GM12878 (cell line): ENCODE measurements around the gene PTPRD. TPM values are rescaled to one million over a fixed set of nuclear protein-coding genes. Genes with fewer than 3 reads are reported as not detected.

ENCODE experiments used
- ATAC-seq: fragments of 200-7000 bp; cut with Tn5 transposase; 3 replicates; pipeline ENCODE4 v1.9.1; 2020; ENCODE audit warnings: mild to moderate bottlenecking, moderate library complexity
- BruUV-seq: library from RNA; stranded (reverse); fragments of 400-500 nt; replicated peaks from 2 replicates; lab custom pipeline; 2021; lab: Mats Ljungman, UMichigan
- CTCF ChIA-PET: fragments of 300-600 bp; sonication (Branson Sonifier 250); formaldehyde crosslinking; extraction: SDS; loops from one replicate; lab custom pipeline; 2021; ENCODE audit warnings: inconsistent platforms; lab: Yijun Ruan, JAX
- POLR2A ChIA-PET: fragments of 350-600 bp; formaldehyde crosslinking; extraction: SDS; loops from one replicate; lab custom pipeline; 2021; ENCODE audit warnings: inconsistent platforms; lab: Charles Lee
- RAD21 ChIA-PET: fragments of 300-600 bp; sonication (Branson Sonifier 250); formaldehyde crosslinking; loops from one replicate; lab custom pipeline; 2023; ENCODE audit warnings: antibody characterized with exemption; ENCODE audit not compliant: unreplicated experiment; lab: Charles Lee
- SMC1A ChIA-PET: fragments of 300-600 bp; sonication (Branson Sonifier 250); formaldehyde crosslinking; loops from one replicate; lab custom pipeline; 2023; ENCODE audit not compliant: unreplicated experiment, uncharacterized antibody; lab: Charles Lee
- DNase-seq: peaks from one replicate; pipeline ENCODE4 v3.0.0-alpha.2; 2011; ENCODE audit warnings: low read depth, low spot score
- FAIRE-seq: peaks from 3 replicates; lab custom pipeline; 2011; peaks lifted over from hg19 to GRCh38; lab: Jason Lieb, UNC
- H2AFZ ChIP-seq: 2 replicates; pipeline ENCODE4 v1.6.0; 2011; ENCODE audit warnings: low read depth, low read length, control low read depth; ENCODE audit not compliant: control insufficient read depth
- H3K27ac ChIP-seq: 2 replicates; pipeline ENCODE4 v1.5.1; 2011; ENCODE audit warnings: control low read depth; ENCODE audit not compliant: control insufficient read depth, insufficient read depth
- H3K27me3 ChIP-seq, 2 experiments: replicated peaks in 1 of 2; 2 replicates each; pipeline versions ENCODE4 v1.6.0 to v1.6.1; 2011; ENCODE audit warnings: low read length in 1 of 2; ENCODE audit not compliant: control insufficient read depth in 2 of 2, insufficient read depth in 2 of 2
- H3K36me3 ChIP-seq, 2 experiments: 2 replicates each; pipeline ENCODE4 v1.5.1; 2011; ENCODE audit warnings: low read length in 1 of 2; ENCODE audit not compliant: control insufficient read depth in 2 of 2, insufficient read depth in 2 of 2
- H3K4me1 ChIP-seq: 2 replicates; pipeline ENCODE4 v1.6.1; 2011; ENCODE audit warnings: mild to moderate bottlenecking, low read length, moderate library complexity, mixed read lengths; ENCODE audit not compliant: control insufficient read depth, insufficient read depth
- H3K4me2 ChIP-seq: 2 replicates; pipeline ENCODE4 v1.6.0; 2011; ENCODE audit warnings: control low read depth; ENCODE audit not compliant: control insufficient read depth, insufficient read depth
- H3K4me3 ChIP-seq: fragments of 200-600 bp; sonication (generic); 2 replicates; pipeline ENCODE4 v1.5.1; 2016
- H3K79me2 ChIP-seq: 2 replicates; pipeline ENCODE4 v1.6.0; 2011; ENCODE audit warnings: low read length; ENCODE audit not compliant: control insufficient read depth, insufficient read depth
- H3K9ac ChIP-seq: 2 replicates; pipeline ENCODE4 v1.8.0; 2011; ENCODE audit warnings: low read length, control low read depth, mixed read lengths; ENCODE audit not compliant: control insufficient read depth, insufficient read depth
- H3K9me3 ChIP-seq: replicated peaks from 3 replicates; pipeline ENCODE4 v1.5.1; 2011; ENCODE audit warnings: mild to moderate bottlenecking, low read length; ENCODE audit not compliant: control insufficient read depth, insufficient read depth
- H4K20me1 ChIP-seq: 2 replicates; pipeline ENCODE4 v1.6.0; 2011; ENCODE audit not compliant: control insufficient read depth, insufficient read depth
- E2F8 ChIP-seq: fragments of 450-650 bp; IDR thresholded peaks from 2 replicates; pipeline ENCODE4 v1.6.1; 2018; ENCODE audit warnings: mild to moderate bottlenecking, low read depth, moderate library complexity; ENCODE audit not compliant: partially characterized antibody
- HDAC6 ChIP-seq: fragments of 200-600 bp; sonication (generic); IDR thresholded peaks from one replicate; pipeline ENCODE4 v1.8.0; 2017; ENCODE audit warnings: antibody characterized with exemption; ENCODE audit not compliant: unreplicated experiment
- IKZF2 ChIP-seq, 2 experiments: fragments of 450-650 bp; IDR thresholded peaks; 2 replicates each; pipeline ENCODE4 v1.6.1; 2017; ENCODE audit warnings: mild to moderate bottlenecking in 2 of 2, moderate library complexity in 2 of 2
- IRF5 ChIP-seq: fragments of 450-650 bp; IDR thresholded peaks from 2 replicates; pipeline ENCODE4 v1.6.1; 2017; ENCODE audit warnings: borderline replicate concordance
- LARP7 ChIP-seq: fragments of 450-650 bp; IDR thresholded peaks from 2 replicates; pipeline ENCODE4 v1.6.1; 2017; ENCODE audit warnings: mild to moderate bottlenecking
- NFYB ChIP-seq: IDR thresholded peaks from 2 replicates; pipeline ENCODE4 v1.6.1; 2011; ENCODE audit warnings: low read depth, mild to moderate bottlenecking, low read length, improper control_type of control experiment, moderate library complexity; ENCODE audit not compliant: insufficient read depth
- RELA ChIP-seq: fragments of 450-650 bp; IDR thresholded peaks from 2 replicates; pipeline ENCODE4 v1.8.0; 2014; ENCODE audit warnings: borderline replicate concordance; ENCODE audit not compliant: partially characterized antibody
- RUNX3 ChIP-seq: IDR thresholded peaks from 2 replicates; pipeline ENCODE4 v1.6.1; 2012; ENCODE audit warnings: low read length, inconsistent platforms
- YBX1 ChIP-seq: fragments of 450-650 bp; IDR thresholded peaks from 2 replicates; pipeline ENCODE4 v1.6.1; 2016; ENCODE audit warnings: antibody characterized with exemption
- WGBS: methylation state at CpG from one replicate; pipeline ENCODE4 v1.1.6; 2016; ENCODE audit warnings: low lambda C conversion rate; ENCODE audit not compliant: insufficient replicate concordance, insufficient coverage; ENCODE audit errors: missing lambda C conversion rate; 5-methylcytosine and 5-hydroxymethylcytosine counted together
- in situ Hi-C: fragments of 300-500 bp; cut with MboI; formaldehyde crosslinking; loops from 9 replicates; pipeline ENCODE4 v1.14.3; 2018; ENCODE audit warnings: mixed read lengths
- intact Hi-C: fragments of 100-400 bp; cut with micrococcal nuclease; formaldehyde crosslinking; loops from one replicate; pipeline ENCODE4 v1.14.2; 2022; ENCODE audit not compliant: unreplicated experiment
- polyA plus RNA-seq, 11 experiments: library from polyadenylated mRNA; depleted of rRNA in 4 of 11; unstranded in 6 of 11; stranded (reverse) in 5 of 11; fragments of >200 nt; fragmentation: Nextera tagmentation in 4 of 11; fragmentation: Illumina TruSeq in 1 of 11; extraction: Ambion mirVana in 4 of 11; extraction: Trizol in 1 of 11; gene quantifications; 1 replicate in 1 of 11; 2 replicates in 10 of 11; pipeline versions ENCODE4 v1.2.1 to v1.2.3, GENCODE V29; 2011 to 2016; ENCODE audit warnings: inconsistent platforms in 2 of 11, missing spikeins in 2 of 11, low read depth in 1 of 11
- total RNA-seq, 4 experiments: library from RNA; depleted of rRNA in 3 of 4; stranded (reverse); fragments of >200 nt in 3 of 4; fragmentation: Illumina TruSeq in 1 of 4; extraction: Trizol in 1 of 4; gene quantifications; 2 replicates each; pipeline versions ENCODE4 v1.2.1 to v1.2.3, GENCODE V29; 2013 to 2021
- TF ChIP-seq, protein P1 (sequence below): fragments of 450-650 bp; formaldehyde crosslinking; IDR thresholded peaks from 2 replicates; pipeline ENCODE4 v1.5.0; 2022; ENCODE audit warnings: mild to moderate bottlenecking, missing genetic modification characterization

Gene PTPRD
- total and polyA plus RNA-seq, 10 of the 15 experiments (the other 5 are each of a cell fraction or from before 2014, with no cell fraction given), result under 0.01 to 0.05 (median 0.01) TPM; not detected in 7

DNA sequence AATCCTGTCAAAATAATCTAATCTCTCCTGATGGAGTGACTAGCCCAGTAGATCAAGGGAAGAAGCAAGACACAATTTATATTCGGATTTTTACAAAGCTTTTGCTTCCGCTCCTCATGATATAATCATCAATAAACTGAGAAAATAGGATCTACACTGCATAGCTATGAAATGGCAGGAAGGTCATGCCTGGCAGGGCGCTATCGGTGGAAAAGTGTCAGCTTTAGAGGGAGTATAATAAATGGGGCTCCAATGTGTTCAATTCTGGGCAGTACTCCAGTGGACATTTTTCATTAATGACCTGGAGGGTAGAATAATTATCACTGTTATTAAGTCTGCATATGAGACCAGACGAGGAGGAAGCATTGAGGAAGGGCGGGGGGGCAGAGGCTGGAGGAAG lies 1799.9 kb downstream of the PTPRD start:
- Histone ChIP-seq H3K36me3 (no peaks in the 10 kb centered on the region), H3K9me3 (no peaks in the 10 kb centered on the region), H4K20me1 (no peaks in the 10 kb centered on the region), H3K4me1 (no peaks in the 10 kb centered on the region), H2AFZ (no peak overlapping the region), H3K9ac (no peak overlapping the region), H3K79me2 (no peaks in the 10 kb centered on the region), H3K27me3 (no peaks in the 10 kb centered on the region), H3K4me3 (no peak overlapping the region), H3K4me2 (no peak overlapping the region), H3K27ac (no peak overlapping the region)
- TF ChIP-seq, protein P1, sequence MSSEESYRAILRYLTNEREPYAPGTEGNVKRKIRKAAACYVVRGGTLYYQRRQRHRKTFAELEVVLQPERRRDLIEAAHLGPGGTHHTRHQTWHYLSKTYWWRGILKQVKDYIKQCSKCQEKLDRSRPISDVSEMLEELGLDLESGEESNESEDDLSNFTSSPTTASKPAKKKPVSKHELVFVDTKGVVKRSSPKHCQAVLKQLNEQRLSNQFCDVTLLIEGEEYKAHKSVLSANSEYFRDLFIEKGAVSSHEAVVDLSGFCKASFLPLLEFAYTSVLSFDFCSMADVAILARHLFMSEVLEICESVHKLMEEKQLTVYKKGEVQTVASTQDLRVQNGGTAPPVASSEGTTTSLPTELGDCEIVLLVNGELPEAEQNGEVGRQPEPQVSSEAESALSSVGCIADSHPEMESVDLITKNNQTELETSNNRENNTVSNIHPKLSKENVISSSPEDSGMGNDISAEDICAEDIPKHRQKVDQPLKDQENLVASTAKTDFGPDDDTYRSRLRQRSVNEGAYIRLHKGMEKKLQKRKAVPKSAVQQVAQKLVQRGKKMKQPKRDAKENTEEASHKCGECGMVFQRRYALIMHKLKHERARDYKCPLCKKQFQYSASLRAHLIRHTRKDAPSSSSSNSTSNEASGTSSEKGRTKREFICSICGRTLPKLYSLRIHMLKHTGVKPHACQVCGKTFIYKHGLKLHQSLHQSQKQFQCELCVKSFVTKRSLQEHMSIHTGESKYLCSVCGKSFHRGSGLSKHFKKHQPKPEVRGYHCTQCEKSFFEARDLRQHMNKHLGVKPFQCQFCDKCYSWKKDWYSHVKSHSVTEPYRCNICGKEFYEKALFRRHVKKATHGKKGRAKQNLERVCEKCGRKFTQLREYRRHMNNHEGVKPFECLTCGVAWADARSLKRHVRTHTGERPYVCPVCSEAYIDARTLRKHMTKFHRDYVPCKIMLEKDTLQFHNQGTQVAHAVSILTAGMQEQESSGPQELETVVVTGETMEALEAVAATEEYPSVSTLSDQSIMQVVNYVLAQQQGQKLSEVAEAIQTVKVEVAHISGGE (CRISPR knock-in tag), result no peak
- no peak for TF ChIP-seq YBX1
- no peak for TF ChIP-seq RELA
- TF ChIP-seq IKZF2 (IDR thresholded peaks at IDR 0.05), result no peak
- no peak for TF ChIP-seq IRF5
- no peak for TF ChIP-seq HDAC6
- no peak for TF ChIP-seq E2F8
- TF ChIP-seq RUNX3, result no peak
- TF ChIP-seq NFYB, result no peak
- no peak for TF ChIP-seq LARP7
- ChIA-PET CTCF (no interaction called here), POLR2A (no interaction called here), RAD21 (no interaction called here), SMC1A (no interaction called here)
- FAIRE-seq, result no peak
- in situ Hi-C loops (no loop called here), intact Hi-C loops (no loop called here)
- ATAC-seq, result no peak
- no peak for DNase-seq
- WGBS, result 14% methylated on average over 6 of the region's 6 CpGs
- no TSS peak for BruUV-seq
